Endothelial cell of umbilical vein (primary cell): Measurements from ENCODE around the gene ORC5. TPM values are rescaled to one million over a fixed set of nuclear protein-coding genes. Genes with fewer than 3 reads are reported as not detected.

Source experiments
- BruUV-seq: library from RNA; stranded (reverse); fragments of 400-500 nt; replicated peaks from 2 replicates; lab custom pipeline; 2021; lab: Mats Ljungman, UMichigan
- CTCF ChIA-PET: fragments of 300-600, 350-600 bp; sonication (Branson Sonifier 250); formaldehyde crosslinking; loops from one replicate; lab custom pipeline; 2021; ENCODE audit warnings: antibody characterized with exemption, inconsistent platforms; lab: Charles Lee
- POLR2A ChIA-PET: fragments of 300-600, 350-600 bp; sonication (Branson Sonifier 250); formaldehyde crosslinking; loops from one replicate; lab custom pipeline; 2021; ENCODE audit warnings: antibody characterized with exemption, inconsistent platforms; lab: Charles Lee
- DNase-seq: peaks from one replicate; pipeline ENCODE4 v3.0.0-alpha.2; 2011; ENCODE audit warnings: low read depth, low spot score
- FAIRE-seq: peaks from 2 replicates; lab custom pipeline; 2011; peaks lifted over from hg19 to GRCh38; lab: Jason Lieb, UNC
- H2AFZ ChIP-seq: 2 replicates; pipeline ENCODE4 v1.6.0; 2012; ENCODE audit warnings: low read depth, low read length, control low read depth, inconsistent platforms
- H3K27ac ChIP-seq: 2 replicates; pipeline ENCODE4 v1.5.1; 2011; ENCODE audit warnings: low read depth, mild to moderate bottlenecking, control low read depth, low read length, moderate library complexity; ENCODE audit not compliant: insufficient read depth
- H3K27me3 ChIP-seq, 2 experiments: 2 replicates each; pipeline versions ENCODE4 v1.6.0 to v1.6.1; 2011; ENCODE audit warnings: low read length in 2 of 2, mixed read lengths in 1 of 2; ENCODE audit not compliant: control insufficient read depth in 2 of 2, insufficient read depth in 2 of 2
- H3K36me3 ChIP-seq, 2 experiments: 2 replicates in 1 of 2; 3 replicates in 1 of 2; pipeline ENCODE4 v1.5.1; 2011; ENCODE audit warnings: low read length in 2 of 2, mild to moderate bottlenecking in 1 of 2, moderate library complexity in 1 of 2; ENCODE audit not compliant: control insufficient read depth in 2 of 2, insufficient read depth in 2 of 2; ENCODE audit errors: extremely low read depth in 1 of 2
- H3K4me1 ChIP-seq: 3 replicates; pipeline ENCODE4 v1.5.1; 2011; ENCODE audit warnings: mild to moderate bottlenecking, low read length; ENCODE audit not compliant: control insufficient read depth, insufficient read depth; ENCODE audit errors: extremely low read depth
- H3K4me2 ChIP-seq: 2 replicates; pipeline ENCODE4 v1.6.1; 2011; ENCODE audit warnings: low read length, control low read depth, mixed read lengths; ENCODE audit not compliant: insufficient read depth
- H3K4me3 ChIP-seq, 3 experiments: fragments of 200-600 bp in 1 of 3; sonication (generic), shearing (Covaris generic) in 1 of 3; replicated peaks in 1 of 3; 2 replicates each; pipeline ENCODE4 v1.5.1; 2011 to 2016; ENCODE audit warnings: control low read depth in 3 of 3, low read length in 3 of 3, mild to moderate bottlenecking in 2 of 3, inconsistent platforms in 1 of 3, low read depth in 1 of 3, moderate library complexity in 1 of 3; ENCODE audit not compliant: insufficient read depth in 1 of 3
- H3K79me2 ChIP-seq: 2 replicates; pipeline ENCODE4 v1.6.0; 2012; ENCODE audit warnings: low read length, inconsistent platforms; ENCODE audit not compliant: control insufficient read depth, insufficient read depth
- H3K9ac ChIP-seq: replicated peaks from 2 replicates; pipeline ENCODE3; 2011; ENCODE audit warnings: low read length, control low read depth; ENCODE audit not compliant: insufficient read depth; ENCODE audit errors: extremely low read depth
- H3K9me1 ChIP-seq: replicated peaks from 3 replicates; pipeline ENCODE4 v1.6.0; 2011; ENCODE audit warnings: mild to moderate bottlenecking, low read length; ENCODE audit not compliant: control insufficient read depth, insufficient read depth; ENCODE audit errors: extremely low read depth
- H3K9me3 ChIP-seq: replicated peaks from 2 replicates; pipeline ENCODE4 v1.5.1; 2012; ENCODE audit warnings: low read length, inconsistent platforms; ENCODE audit not compliant: control insufficient read depth, insufficient read depth
- H4K20me1 ChIP-seq: replicated peaks from 2 replicates; pipeline ENCODE3; 2011; ENCODE audit warnings: mild to moderate bottlenecking, low read length; ENCODE audit not compliant: control insufficient read depth, insufficient read depth; ENCODE audit errors: extremely low read depth
- EZH2 ChIP-seq: IDR thresholded peaks from 2 replicates; pipeline ENCODE4 v1.6.1; 2012; ENCODE audit warnings: borderline replicate concordance, low read depth, mild to moderate bottlenecking, moderate library complexity, low read length, inconsistent platforms; ENCODE audit not compliant: severe bottlenecking
- FOS ChIP-seq: IDR thresholded peaks from 2 replicates; pipeline ENCODE4 v1.6.1; 2011; ENCODE audit warnings: mild to moderate bottlenecking, low read length, moderate library complexity, borderline replicate concordance; ENCODE audit not compliant: insufficient read depth
- GATA2 ChIP-seq: IDR thresholded peaks from 2 replicates; pipeline ENCODE4 v1.7.0; 2011; ENCODE audit warnings: low read depth, mild to moderate bottlenecking, moderate library complexity, mixed read lengths, low read length; ENCODE audit not compliant: insufficient read length, insufficient read depth
- JUN ChIP-seq: IDR thresholded peaks from 2 replicates; pipeline ENCODE4 v1.6.1; 2011; ENCODE audit warnings: borderline replicate concordance, low read depth; ENCODE audit not compliant: insufficient read length, insufficient read depth
- MYC ChIP-seq: IDR thresholded peaks from one replicate; pipeline ENCODE4 v1.6.1; 2011; ENCODE audit warnings: mild to moderate bottlenecking, low read depth, low read length
- POLR2A ChIP-seq: IDR thresholded peaks from 2 replicates; pipeline ENCODE4 v1.6.1; 2012; ENCODE audit warnings: low read depth, mild to moderate bottlenecking, control low read depth, low read length
- POLR2AphosphoS5 ChIP-seq: IDR thresholded peaks from 2 replicates; pipeline ENCODE4 v1.6.1; 2012; ENCODE audit warnings: low read depth, mild to moderate bottlenecking, control low read depth, low read length, moderate library complexity; ENCODE audit not compliant: insufficient read depth
- dilution Hi-C: fragments of 300-500 bp; cut with MboI; formaldehyde crosslinking; loops from one replicate; pipeline ENCODE4 v1.15.0; 2019; ENCODE audit warnings: low sequenced_read_pairs; ENCODE audit not compliant: extremely low pct_ligation_motif_present
- intact Hi-C: fragments of 100-400 bp; cut with micrococcal nuclease; formaldehyde crosslinking; loops from one replicate; pipeline ENCODE4 v1.10.0; 2022
- polyA plus RNA-seq, 4 experiments: library from polyadenylated mRNA; depleted of rRNA in 3 of 4; stranded (reverse) in 3 of 4; unstranded in 1 of 4; fragments of >200 nt; gene quantifications; 2 replicates each; pipeline versions ENCODE4 v1.2.1 to v1.2.3, GENCODE V29; 2011 to 2012; ENCODE audit warnings: missing spikeins in 1 of 4
- total RNA-seq: library from RNA; stranded (reverse); gene quantifications from 2 replicates; pipeline ENCODE4 v1.2.3, GENCODE V29; 2021
- TF ChIP-seq, protein P1 (sequence below): IDR thresholded peaks from 2 replicates; pipeline ENCODE4 v1.6.1; 2011; ENCODE audit not compliant: insufficient read depth, insufficient read length
- TF ChIP-seq, protein P2 (sequence below), 2 donors: IDR thresholded peaks; 1 replicate in 1 of 2; 2 replicates in 1 of 2; pipeline ENCODE4 v1.5.1; 2011; ENCODE audit warnings: low read length in 2 of 2, mild to moderate bottlenecking in 2 of 2, moderate library complexity in 2 of 2, control low read depth in 1 of 2, inconsistent platforms in 1 of 2, low read depth in 1 of 2; ENCODE audit not compliant: insufficient read depth in 1 of 2; ENCODE audit errors: extremely low read depth in 1 of 2

The ORC5 gene
- total and polyA plus RNA-seq, 2 donors (not counting 3 experiments of a cell fraction or from before 2014, with no cell fraction given): 7.9 to 21.1 TPM

DNA sequence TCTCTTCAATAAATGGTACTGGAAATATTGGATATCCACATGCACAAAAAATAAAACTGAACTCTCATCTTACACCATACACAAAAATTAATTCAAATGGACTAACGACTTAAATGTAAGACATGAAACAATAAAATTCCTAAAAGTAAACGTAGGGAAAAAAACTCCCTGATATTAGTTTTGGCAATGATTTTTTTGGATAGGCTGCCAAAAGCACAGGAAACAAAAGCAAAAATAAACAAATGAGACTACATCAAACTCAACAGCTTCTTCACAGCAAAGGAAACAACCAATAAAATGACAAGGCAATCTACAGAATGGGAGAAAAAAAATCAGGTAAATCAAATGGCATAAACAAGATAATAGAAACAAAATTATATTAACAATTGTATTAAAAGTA lies 65.7 kb downstream of the ORC5 start:
- H3K27me3 ChIP-seq: no peaks in the 10 kb centered on the region
- H3K9me3 ChIP-seq: no peaks in the 10 kb centered on the region
- DNase-seq (peak; percentile 85), FAIRE-seq (no peak)
- H3K4me1 ChIP-seq: peaks cover 9% of the 10 kb centered on the region
- no peak overlapping the region for H3K4me3 ChIP-seq
- no peak overlapping the region for H2AFZ ChIP-seq
- H3K4me2 ChIP-seq: no peak overlapping the region
- POLR2A ChIA-PET: no interaction called here
- no peak overlapping the region for H3K9ac ChIP-seq
- intact Hi-C loops (no loop called here), dilution Hi-C loops (no loop called here)
- H4K20me1 ChIP-seq: no peaks in the 10 kb centered on the region
- H3K79me2 ChIP-seq: no peaks in the 10 kb centered on the region
- TF ChIP-seq POLR2A: no peak
- TF ChIP-seq JUN: no peak
- TF ChIP-seq EZH2: no peak
- TF ChIP-seq, protein P1, sequence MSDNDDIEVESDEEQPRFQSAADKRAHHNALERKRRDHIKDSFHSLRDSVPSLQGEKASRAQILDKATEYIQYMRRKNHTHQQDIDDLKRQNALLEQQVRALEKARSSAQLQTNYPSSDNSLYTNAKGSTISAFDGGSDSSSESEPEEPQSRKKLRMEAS: no peak
- H3K27ac ChIP-seq: no peak overlapping the region
- H3K36me3 ChIP-seq: peaks cover 0 to 2% of the 10 kb centered on the region in 2 experiments
- H3K9me1 ChIP-seq: no peaks in the 10 kb centered on the region
- CTCF ChIA-PET: interaction anchor here (1.4 kb wide), 1 partner anchor 569 kb away, joined by 4 read pairs; no protein-coding TSS in a partner anchor
- BruUV-seq: no TSS peak

DNA sequence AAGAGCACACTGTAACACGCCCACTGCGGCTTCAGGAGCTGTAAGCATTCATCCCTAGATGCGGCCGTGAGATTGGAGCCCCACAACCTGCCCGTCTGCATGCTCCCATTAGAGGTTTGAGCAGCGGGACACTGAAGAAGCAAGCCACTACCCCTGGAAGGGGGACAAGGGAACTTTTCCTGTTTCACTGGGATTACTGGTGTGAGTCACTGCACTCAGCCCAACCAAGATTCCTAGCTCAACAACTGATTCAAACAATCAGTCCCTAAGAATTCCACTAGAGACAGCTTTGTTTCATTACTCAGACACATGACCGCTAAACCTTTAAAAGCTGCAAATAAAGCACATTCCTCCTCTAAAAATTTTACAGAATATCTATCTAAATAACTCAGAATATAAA lies 69.8 kb downstream of the ORC5 start:
- FAIRE-seq (no peak), DNase-seq (peak; percentile 19)
- dilution Hi-C loops: no loop called here
- ChIA-PET POLR2A (interaction anchor here (0.6 kb wide), 1 partner anchor 874 kb away, joined by 4 read pairs; no protein-coding TSS in a partner anchor), CTCF (interaction anchor here (1.5 to 2.6 kb wide), 2 partner anchors 11 to 32 kb away, joined by 4 to 6 read pairs; no protein-coding TSS in a partner anchor)
- TF ChIP-seq, protein P1: no peak
- TF ChIP-seq JUN (no peak), MYC (no peak), FOS (no peak), EZH2 (no peak), GATA2 (no peak), POLR2A (no peak), POLR2AphosphoS5 (no peak)
- TF ChIP-seq, protein P2, sequence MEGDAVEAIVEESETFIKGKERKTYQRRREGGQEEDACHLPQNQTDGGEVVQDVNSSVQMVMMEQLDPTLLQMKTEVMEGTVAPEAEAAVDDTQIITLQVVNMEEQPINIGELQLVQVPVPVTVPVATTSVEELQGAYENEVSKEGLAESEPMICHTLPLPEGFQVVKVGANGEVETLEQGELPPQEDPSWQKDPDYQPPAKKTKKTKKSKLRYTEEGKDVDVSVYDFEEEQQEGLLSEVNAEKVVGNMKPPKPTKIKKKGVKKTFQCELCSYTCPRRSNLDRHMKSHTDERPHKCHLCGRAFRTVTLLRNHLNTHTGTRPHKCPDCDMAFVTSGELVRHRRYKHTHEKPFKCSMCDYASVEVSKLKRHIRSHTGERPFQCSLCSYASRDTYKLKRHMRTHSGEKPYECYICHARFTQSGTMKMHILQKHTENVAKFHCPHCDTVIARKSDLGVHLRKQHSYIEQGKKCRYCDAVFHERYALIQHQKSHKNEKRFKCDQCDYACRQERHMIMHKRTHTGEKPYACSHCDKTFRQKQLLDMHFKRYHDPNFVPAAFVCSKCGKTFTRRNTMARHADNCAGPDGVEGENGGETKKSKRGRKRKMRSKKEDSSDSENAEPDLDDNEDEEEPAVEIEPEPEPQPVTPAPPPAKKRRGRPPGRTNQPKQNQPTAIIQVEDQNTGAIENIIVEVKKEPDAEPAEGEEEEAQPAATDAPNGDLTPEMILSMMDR (IDR thresholded peaks at IDR 0.05; ENCODE audit: extremely low read depth in 1 of 2, insufficient read depth in 1 of 2, low read depth in 1 of 2, low read length in 2 of 2): no peak
- no peak overlapping the region for H3K4me3 ChIP-seq
- H3K4me2 ChIP-seq: no peak overlapping the region
- no peak overlapping the region for H3K27ac ChIP-seq
- H3K9me3 ChIP-seq: no peaks in the 10 kb centered on the region
- no peaks in the 10 kb centered on the region for H3K27me3 ChIP-seq
- no peak overlapping the region for H2AFZ ChIP-seq
- no peaks in the 10 kb centered on the region for H4K20me1 ChIP-seq
- H3K36me3 ChIP-seq: peaks cover 0 to 2% of the 10 kb centered on the region in 2 experiments
- no TSS peak for BruUV-seq
- intact Hi-C loops: no loop called here
- peaks cover 9% of the 10 kb centered on the region for H3K4me1 ChIP-seq
- no peak overlapping the region for H3K9ac ChIP-seq
- H3K9me1 ChIP-seq: no peaks in the 10 kb centered on the region
- H3K79me2 ChIP-seq: no peaks in the 10 kb centered on the region
